OCI-LY7 (cell line): ENCODE results near the gene PAQR5. TPM values are rescaled to one million over a fixed set of nuclear protein-coding genes. Genes with fewer than 3 reads are reported as not detected.

Source experiments
- BruUV-seq: library from RNA; stranded (reverse); fragments of 400-500 nt; replicated peaks from 2 replicates; lab custom pipeline; 2021; lab: Mats Ljungman, UMichigan
- CTCF ChIA-PET: fragments of 300-600 bp; sonication (Branson Sonifier 250); formaldehyde crosslinking; loops from one replicate; lab custom pipeline; 2022; ENCODE audit warnings: antibody characterized with exemption; ENCODE audit not compliant: unreplicated experiment; lab: Charles Lee
- POLR2A ChIA-PET: fragments of 300-600 bp; sonication (Branson Sonifier 250); formaldehyde crosslinking; loops from one replicate; lab custom pipeline; 2022; ENCODE audit warnings: antibody characterized with exemption; lab: Charles Lee
- DNase-seq: peaks from one replicate; pipeline ENCODE4 v3.0.0-alpha.2; 2015; ENCODE audit warnings: low spot score
- H2AFZ ChIP-seq: fragments of 200-600 bp; sonication (generic), shearing (Covaris generic); 2 replicates; pipeline ENCODE4 v1.6.1; 2014; ENCODE audit warnings: mild to moderate bottlenecking, antibody characterized with exemption, low read length, moderate library complexity
- H3K27ac ChIP-seq: fragments of 200-600 bp; sonication (generic); 2 replicates; pipeline ENCODE4 v1.5.1; 2014; ENCODE audit warnings: mixed run types, low read depth, mild to moderate bottlenecking, moderate library complexity, low read length, inconsistent platforms; ENCODE audit not compliant: poor library complexity, severe bottlenecking
- H3K36me3 ChIP-seq: fragments of 200-600 bp; sonication (generic); 2 replicates; pipeline ENCODE4 v1.6.1; 2014; ENCODE audit warnings: mild to moderate bottlenecking, antibody characterized with exemption, low read length, moderate library complexity, mixed read lengths; ENCODE audit not compliant: insufficient read depth
- H3K4me1 ChIP-seq: fragments of 200-600 bp; sonication (generic); 2 replicates; pipeline ENCODE4 v1.5.1; 2014; ENCODE audit warnings: mild to moderate bottlenecking, low read length; ENCODE audit not compliant: insufficient read depth, poor library complexity, severe bottlenecking
- H3K4me2 ChIP-seq: fragments of 200-600 bp; sonication (generic); 2 replicates; pipeline ENCODE4 v1.6.1; 2014; ENCODE audit warnings: mild to moderate bottlenecking, low read length
- H3K4me3 ChIP-seq: fragments of 200-600 bp; sonication (generic); 2 replicates; pipeline ENCODE4 v1.5.1; 2014; ENCODE audit warnings: mild to moderate bottlenecking, low read depth, low read length; ENCODE audit not compliant: poor library complexity, severe bottlenecking
- H3K79me2 ChIP-seq: fragments of 200-600 bp; sonication (generic); 2 replicates; pipeline ENCODE4 v1.6.1; 2016; ENCODE audit warnings: low read depth, mild to moderate bottlenecking, low read length, moderate library complexity, mixed read lengths; ENCODE audit not compliant: insufficient read depth
- H3K9me2 ChIP-seq: fragments of 200-600 bp; sonication (generic); 2 replicates; pipeline ENCODE4 v1.6.1; 2016; ENCODE audit warnings: mild to moderate bottlenecking, low read length, mixed read lengths; ENCODE audit not compliant: insufficient read depth
- H3K9me3 ChIP-seq: fragments of 200-600 bp; sonication (generic); 2 replicates; pipeline ENCODE4 v1.6.1; 2014; ENCODE audit warnings: mild to moderate bottlenecking, mixed run types, low read length, mixed read lengths
- H4K20me1 ChIP-seq: fragments of 200-600 bp; sonication (generic); 2 replicates; pipeline ENCODE4 v1.6.1; 2014; ENCODE audit warnings: mild to moderate bottlenecking, antibody characterized with exemption, low read length, moderate library complexity, mixed read lengths; ENCODE audit not compliant: insufficient read depth
- EZH2phosphoT487 ChIP-seq: fragments of 200-600 bp; sonication (generic); IDR thresholded peaks from 2 replicates; pipeline ENCODE4 v1.6.1; 2018; ENCODE audit warnings: low read depth, borderline replicate concordance, mild to moderate bottlenecking, mixed run types, antibody characterized with exemption, low read length, moderate library complexity, mixed read lengths
- intact Hi-C: fragments of 100-400 bp; cut with micrococcal nuclease; formaldehyde crosslinking; loops from one replicate; pipeline ENCODE4 v1.10.0; 2022; ENCODE audit not compliant: unreplicated experiment
- total RNA-seq, 2 experiments: library from RNA; depleted of rRNA in 1 of 2; stranded (reverse); fragments of >200 nt in 1 of 2; shearing (Covaris generic) in 1 of 2; gene quantifications; 2 replicates each; pipeline ENCODE4 v1.2.3, GENCODE V29; 2014 to 2022
- TF ChIP-seq, protein P1 (sequence below): fragments of 200-600 bp; sonication (generic); conservative IDR thresholded peaks from 2 replicates; pipeline ENCODE4 v1.5.1; 2014; ENCODE audit warnings: mild to moderate bottlenecking, antibody characterized with exemption, low read length, moderate library complexity, mixed read lengths

PAQR5 gene
- total RNA-seq, 2 experiments from 2014 or later: not detected

DNA sequence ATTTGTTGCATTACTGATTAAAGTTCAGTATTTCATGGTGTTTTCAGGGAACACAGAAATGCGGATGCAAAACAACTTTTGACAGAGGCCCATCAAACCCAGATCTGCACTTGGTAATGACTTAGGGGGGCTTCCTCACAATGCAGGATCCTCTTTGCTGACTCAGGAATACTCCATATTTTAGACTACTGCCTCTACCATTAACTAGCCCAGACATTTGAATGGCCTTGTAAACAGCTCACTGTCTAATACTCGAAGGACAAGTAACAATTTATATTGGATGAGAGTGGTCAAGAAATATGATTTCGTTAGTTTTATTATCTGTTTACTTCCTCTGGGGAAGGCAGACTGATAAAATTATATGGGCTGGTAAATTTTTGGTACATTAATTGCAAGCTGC lies 106.4 kb downstream of the PAQR5 start:
- no peaks in the 10 kb centered on the region for H4K20me1 ChIP-seq
- TF ChIP-seq, protein P1, sequence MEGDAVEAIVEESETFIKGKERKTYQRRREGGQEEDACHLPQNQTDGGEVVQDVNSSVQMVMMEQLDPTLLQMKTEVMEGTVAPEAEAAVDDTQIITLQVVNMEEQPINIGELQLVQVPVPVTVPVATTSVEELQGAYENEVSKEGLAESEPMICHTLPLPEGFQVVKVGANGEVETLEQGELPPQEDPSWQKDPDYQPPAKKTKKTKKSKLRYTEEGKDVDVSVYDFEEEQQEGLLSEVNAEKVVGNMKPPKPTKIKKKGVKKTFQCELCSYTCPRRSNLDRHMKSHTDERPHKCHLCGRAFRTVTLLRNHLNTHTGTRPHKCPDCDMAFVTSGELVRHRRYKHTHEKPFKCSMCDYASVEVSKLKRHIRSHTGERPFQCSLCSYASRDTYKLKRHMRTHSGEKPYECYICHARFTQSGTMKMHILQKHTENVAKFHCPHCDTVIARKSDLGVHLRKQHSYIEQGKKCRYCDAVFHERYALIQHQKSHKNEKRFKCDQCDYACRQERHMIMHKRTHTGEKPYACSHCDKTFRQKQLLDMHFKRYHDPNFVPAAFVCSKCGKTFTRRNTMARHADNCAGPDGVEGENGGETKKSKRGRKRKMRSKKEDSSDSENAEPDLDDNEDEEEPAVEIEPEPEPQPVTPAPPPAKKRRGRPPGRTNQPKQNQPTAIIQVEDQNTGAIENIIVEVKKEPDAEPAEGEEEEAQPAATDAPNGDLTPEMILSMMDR: no peak
- TF ChIP-seq EZH2phosphoT487: no peak
- H3K4me2 ChIP-seq: no peak overlapping the region
- ChIA-PET POLR2A (interaction anchor here (0.6 kb wide), 1 partner anchor 117 kb away, joined by 3 read pairs; no protein-coding TSS in a partner anchor), CTCF (no interaction called here)
- H3K36me3 ChIP-seq: no peaks in the 10 kb centered on the region
- intact Hi-C loops: no loop called here
- H3K9me3 ChIP-seq: no peaks in the 10 kb centered on the region
- H3K9me2 ChIP-seq: no peaks in the 10 kb centered on the region
- no peaks in the 10 kb centered on the region for H3K4me1 ChIP-seq
- H2AFZ ChIP-seq: no peak overlapping the region
- no peak overlapping the region for H3K4me3 ChIP-seq
- H3K79me2 ChIP-seq: no peaks in the 10 kb centered on the region
- DNase-seq: no peak
- no peak overlapping the region for H3K27ac ChIP-seq
- BruUV-seq: no TSS peak

- no peak for DNase-seq
- no TSS peak for BruUV-seq
These were observed 109.1 kb downstream of the PAQR5 start for GRCh38 chr15:69407719-69408400.

DNA sequence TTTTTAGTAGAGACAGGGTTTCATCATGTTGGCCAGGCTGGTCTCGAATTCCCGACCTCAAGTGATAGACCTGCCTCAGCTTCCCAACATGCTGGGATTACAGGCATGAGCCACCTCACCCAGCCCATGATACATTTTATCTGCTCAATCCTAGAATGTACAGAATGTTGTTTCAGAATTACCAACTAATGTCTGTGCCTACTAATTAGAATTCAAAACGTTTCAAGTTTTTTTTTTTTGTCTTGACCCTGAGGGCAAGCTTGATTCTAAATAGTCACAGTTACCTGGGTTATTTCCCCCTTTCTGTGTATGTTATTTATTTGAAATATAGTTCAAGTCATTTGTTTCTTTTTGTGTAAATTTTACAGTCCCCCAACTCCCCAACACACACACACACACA lies 110.1 kb downstream of the PAQR5 start:
- Histone ChIP-seq H3K27ac (no peak overlapping the region), H3K36me3 (no peaks in the 10 kb centered on the region), H3K4me1 (no peaks in the 10 kb centered on the region), H3K9me3 (no peaks in the 10 kb centered on the region), H3K9me2 (no peaks in the 10 kb centered on the region), H3K4me3 (no peak overlapping the region), H3K4me2 (no peak overlapping the region), H3K79me2 (no peaks in the 10 kb centered on the region), H2AFZ (no peak overlapping the region), H4K20me1 (no peaks in the 10 kb centered on the region)
- CTCF ChIA-PET: no interaction called here
- POLR2A ChIA-PET: interaction anchor here (1.7 kb wide), 1 partner anchor 54 kb away, joined by 4 read pairs; no protein-coding TSS in a partner anchor
- intact Hi-C loops: no loop called here
- DNase-seq: no peak
- TF ChIP-seq EZH2phosphoT487: no peak
- TF ChIP-seq, protein P1: no peak
- no TSS peak for BruUV-seq

More at GRCh38 chr15:69407719-69408400, 109.1 kb downstream of the PAQR5 start:
- Histone ChIP-seq H4K20me1 (no peaks in the 10 kb centered on the region), H3K9me3 (no peaks in the 10 kb centered on the region), H3K4me1 (no peaks in the 10 kb centered on the region), H3K27ac (no peak overlapping the region), H3K79me2 (no peaks in the 10 kb centered on the region), H3K4me2 (no peak overlapping the region), H3K4me3 (no peak overlapping the region), H3K9me2 (no peaks in the 10 kb centered on the region), H2AFZ (no peak overlapping the region), H3K36me3 (no peaks in the 10 kb centered on the region)
- TF ChIP-seq, protein P1: no peak
- ChIA-PET POLR2A (interaction anchor here (0.6 to 1.7 kb wide), 2 partner anchors 14 to 55 kb away, joined by 3 to 4 read pairs; no protein-coding TSS in a partner anchor), CTCF (no interaction called here)
- intact Hi-C loops: no loop called here
